ENCODE data around the gene FRG2B.
"Not testable (repeated sequence)": the region's sequence is repeated elsewhere in the genome, so short reads cannot be mapped to it uniquely, and the experiment has no call there.

The FRG2B gene

GRCh38 chr10:133592716-133593115 is 33.9 kb downstream of the FRG2B start:
- no peak for DNase-seq

GRCh38 chr10:133590970-133591359 is 35.6 kb downstream of the FRG2B start:
- DNase-seq, result no peak

GRCh38 chr10:133590226-133590969 is 36.2 kb downstream of the FRG2B start:
- no peak for DNase-seq

GRCh38 chr10:133577037-133577436 is 49.6 kb downstream of the FRG2B start:
- not testable (repeated sequence) for DNase-seq
